ENCODE results near the gene MGAT4B. TPM values are rescaled to one million over a fixed set of nuclear protein-coding genes. Genes with fewer than 3 reads are reported as not detected.

The MGAT4B gene
- total RNA-seq (2021) (337 and 413 TPM in 2 replicates), Bru-seq, nascent RNA (percentile 69 among the genes with signal in this experiment), BruChase-seq, experiment 1, labeled RNA remaining after a 2-hour chase (percentile 88 among the genes with signal in this experiment), BruChase-seq, experiment 2, labeled RNA remaining after a 6-hour chase (percentile 94 among the genes with signal in this experiment)
- long read RNA-seq, transcript MGAT4B-201 (15 exons, 2,446 nt) = major isoform, 157 of 305 reads
- long read RNA-seq, partial matches to known transcripts = 79 of 305 reads
- long read RNA-seq, other reads (novel, unspliced or antisense) = 64 of 305 reads

- Histone ChIP-seq H3K4me1 (replicated peaks; ENCODE audit: insufficient read depth) (peaks cover 40% of the 10 kb centered on the region), H2AFZ (peak within 1 kb of the TSS; percentile 83), H3K79me2 (ENCODE audit: low read depth) (peaks cover 54% of the 10 kb centered on the region), H3K36me3 (ENCODE audit: low read depth) (no peaks in the 10 kb centered on the region; the same call in 1 of the 2 replicates), H3K27ac (peak within 1 kb of the TSS; percentile 53), H3K9me3 (ENCODE audit: insufficient read depth, low read depth) (no peaks in the 10 kb centered on the region; the same call in 1 of the 2 replicates), H3K4me2 (peak within 1 kb of the TSS; percentile 97), H3K27me3 (ENCODE audit: insufficient read depth, low read depth) (no peaks in the 10 kb centered on the region), H3K9me2 (ENCODE audit: insufficient read depth) (no peaks in the 10 kb centered on the region), H3K4me3 (peak within 1 kb of the TSS; percentile 98), H3F3A (ENCODE audit: insufficient read depth, low read depth) (peaks cover 37% of the 10 kb centered on the region), H4K20me1 (ENCODE audit: insufficient read depth) (peaks cover 35% of the 10 kb centered on the region)
- BruUV-seq (replicated peaks) = no TSS peak
- ChIA-PET CTCF (no interaction called here), POLR2A (ENCODE audit: unreplicated experiment) (interaction anchor here (0.6 kb wide), 1 partner anchor 12 kb away, joined by 15 read pairs; no protein-coding TSS in a partner anchor)
- peak in 1 of 2 experiments; percentile 83 for DNase-seq
- intact Hi-C loops (cut with micrococcal nuclease; ENCODE audit: unreplicated experiment) = loop anchor here (1.0 to 10.0 kb wide), 3 partner anchors 10 to 98 kb away; partner anchors contain the start of gene TBC1D9B
- TF ChIP-seq EZH2 (IDR thresholded peaks at IDR 0.05; ENCODE audit: low read depth) (no peak), CTCF (conservative IDR thresholded peaks at IDR 0.05) (no peak)
Measured at GRCh38 chr5:179806250-179807048, at the start of gene MGAT4B. MGAT4B (minus strand) TSS chr5:179806866; CDS start chr5:179806583, 283 bp downstream.

- peaks cover 6% of the 10 kb centered on the region; the same call in 1 of the 2 replicates for H3F3A ChIP-seq (ENCODE audit: insufficient read depth, low read depth)
- no peak overlapping the region for H3K27ac ChIP-seq
- H3K4me3 ChIP-seq = no peak overlapping the region
- H4K20me1 ChIP-seq (ENCODE audit: insufficient read depth) = peaks cover 6% of the 10 kb centered on the region; the same call in 1 of the 2 replicates
- H3K4me1 ChIP-seq (replicated peaks; ENCODE audit: insufficient read depth) = peaks cover 1% of the 10 kb centered on the region; the same call in 1 of the 2 replicates
- no peak for DNase-seq
- H2AFZ ChIP-seq = no peak overlapping the region
- no peaks in the 10 kb centered on the region for H3K9me3 ChIP-seq (ENCODE audit: insufficient read depth, low read depth)
- ChIA-PET CTCF (no interaction called here), POLR2A (ENCODE audit: unreplicated experiment) (interaction anchor here (0.6 kb wide), 1 partner anchor 295 kb away, joined by 4 read pairs; no protein-coding TSS in a partner anchor)
- no TSS peak for BruUV-seq (replicated peaks)
- H3K79me2 ChIP-seq (ENCODE audit: low read depth) = peaks cover 13% of the 10 kb centered on the region; the same call in 1 of the 2 replicates
- no peaks in the 10 kb centered on the region for H3K36me3 ChIP-seq (ENCODE audit: low read depth)
- TF ChIP-seq EZH2 (IDR thresholded peaks at IDR 0.05; ENCODE audit: low read depth) (no peak), CTCF (conservative IDR thresholded peaks at IDR 0.05) (no peak)
- no peaks in the 10 kb centered on the region for H3K9me2 ChIP-seq (ENCODE audit: insufficient read depth)
- no peaks in the 10 kb centered on the region for H3K27me3 ChIP-seq (ENCODE audit: insufficient read depth, low read depth)
- H3K4me2 ChIP-seq = no peak overlapping the region
- intact Hi-C loops (cut with micrococcal nuclease; ENCODE audit: unreplicated experiment) = loop anchor here (10.0 kb wide), 1 partner anchor 120 kb away; the partner anchor contains the start of gene MAML1
Measured at GRCh38 chr5:179854356-179854755, 47.7 kb upstream of the MGAT4B start.

- Histone ChIP-seq H3K27ac (no peak overlapping the region), H3K4me1 (replicated peaks; ENCODE audit: insufficient read depth) (no peaks in the 10 kb centered on the region; the same call in 1 of the 2 replicates), H3F3A (ENCODE audit: insufficient read depth, low read depth) (peaks cover 6% of the 10 kb centered on the region; the same call in 1 of the 2 replicates), H3K79me2 (ENCODE audit: low read depth) (peaks cover 13% of the 10 kb centered on the region; the same call in 1 of the 2 replicates), H3K27me3 (ENCODE audit: insufficient read depth, low read depth) (no peaks in the 10 kb centered on the region), H3K9me3 (ENCODE audit: insufficient read depth, low read depth) (no peaks in the 10 kb centered on the region), H2AFZ (no peak overlapping the region), H4K20me1 (ENCODE audit: insufficient read depth) (peaks cover 6% of the 10 kb centered on the region; the same call in 1 of the 2 replicates), H3K4me3 (no peak overlapping the region), H3K4me2 (no peak overlapping the region), H3K9me2 (ENCODE audit: insufficient read depth) (no peaks in the 10 kb centered on the region), H3K36me3 (ENCODE audit: low read depth) (0 out of 2 replicates have a peak, but pooled peaks cover 4% of the 10 kb centered on the region)
- intact Hi-C loops (cut with micrococcal nuclease; ENCODE audit: unreplicated experiment) = loop anchor here (10.0 kb wide), 1 partner anchor 118 kb away; the partner anchor contains the start of gene MAML1
- CTCF ChIA-PET = interaction anchor here (0.6 kb wide), 1 partner anchor 638 kb away, joined by 3 read pairs; no protein-coding TSS in a partner anchor
- no peak for DNase-seq
- TF ChIP-seq EZH2 (IDR thresholded peaks at IDR 0.05; ENCODE audit: low read depth) (no peak), CTCF (conservative IDR thresholded peaks at IDR 0.05) (no peak)
- BruUV-seq (replicated peaks) = no TSS peak
- POLR2A ChIA-PET (ENCODE audit: unreplicated experiment) = no interaction called here
Measured at GRCh38 chr5:179852993-179853547, 46.4 kb upstream of the MGAT4B start.
